ENCODE data around the gene PRELID2.

Gene PRELID2

GRCh38 chr5:145793574-145793973 lies 41.6 kb downstream of the PRELID2 start:
- no peak for DNase-seq

- no peak for DNase-seq
Observed at GRCh38 chr5:145792840-145793239, 42.3 kb downstream of the PRELID2 start.

- DNase-seq, result no peak
Observed at GRCh38 chr5:145791866-145792265, 43.3 kb downstream of the PRELID2 start.

- no peak for DNase-seq
Observed at GRCh38 chr5:145787996-145788395, 47.1 kb downstream of the PRELID2 start.

GRCh38 chr5:145787507-145787906 lies 47.6 kb downstream of the PRELID2 start:
- DNase-seq, result no peak

- no peak for DNase-seq
Observed at GRCh38 chr5:145787001-145787400, 48.1 kb downstream of the PRELID2 start.

GRCh38 chr5:145780982-145781381 lies 54.2 kb downstream of the PRELID2 start:
- DNase-seq, result no peak

- no peak for DNase-seq
Observed at GRCh38 chr5:145778144-145778900, 56.8 kb downstream of the PRELID2 start.

- no peak for DNase-seq
Observed at GRCh38 chr5:145777445-145778063, 57.6 kb downstream of the PRELID2 start.

- DNase-seq, result no peak
Observed at GRCh38 chr5:145776886-145777285, 58.3 kb downstream of the PRELID2 start.

GRCh38 chr5:145775893-145776444 lies 59.2 kb downstream of the PRELID2 start:
- no peak for DNase-seq

- no peak for DNase-seq
Observed at GRCh38 chr5:145775411-145775810, 59.7 kb downstream of the PRELID2 start.

GRCh38 chr5:145774442-145774841 lies 60.7 kb downstream of the PRELID2 start:
- no peak for DNase-seq

GRCh38 chr5:145772466-145772865 lies 62.7 kb downstream of the PRELID2 start:
- no peak for DNase-seq

GRCh38 chr5:145768863-145769262 lies 66.3 kb downstream of the PRELID2 start:
- no peak for DNase-seq

GRCh38 chr5:145764325-145764724 lies 70.8 kb downstream of the PRELID2 start:
- DNase-seq, result no peak

GRCh38 chr5:145762833-145763232 lies 72.3 kb downstream of the PRELID2 start:
- DNase-seq, result no peak

- no peak for DNase-seq
Observed at GRCh38 chr5:145761254-145761653, 73.9 kb downstream of the PRELID2 start.

GRCh38 chr5:145760660-145761059 lies 74.5 kb downstream of the PRELID2 start:
- DNase-seq, result no peak

- peak; percentile 56 for DNase-seq
Observed at GRCh38 chr5:145752947-145753346, 82.2 kb downstream of the PRELID2 start.

- DNase-seq, result no peak
Observed at GRCh38 chr5:145752534-145752933, 82.6 kb downstream of the PRELID2 start.

- no peak for DNase-seq
Observed at GRCh38 chr5:145750199-145750598, 84.9 kb downstream of the PRELID2 start.

- no peak for DNase-seq
Observed at GRCh38 chr5:145743396-145744061, 91.6 kb downstream of the PRELID2 start.

- no peak for DNase-seq
Observed at GRCh38 chr5:145739843-145740242, 95.3 kb downstream of the PRELID2 start.
